Heart left ventricle (tissue), 13 donors: ENCODE data around the gene PHLPP2.

Experiments
- POLR2A ChIP-seq, 2 donors: fragments of 450-650 bp; IDR thresholded peaks; one replicate each; pipeline ENCODE4 v1.6.1; 2017; ENCODE audit warnings: antibody characterized with exemption in 2 of 2, mild to moderate bottlenecking in 2 of 2, moderate library complexity in 2 of 2
- TF ChIP-seq, protein P1 (sequence below), 12 donors: fragments of 200-600 bp; sonication (generic) in 4 of 12; IDR thresholded peaks; one replicate each; pipeline versions ENCODE4 v1.5.0 to v1.8.0; 2018 to 2022; ENCODE audit warnings: antibody characterized with exemption in 12 of 12, mild to moderate bottlenecking in 5 of 12
- donor health status: ischemic (EF 13 %, LVEDD 7.1; RV severe dilation, severe dysfunction).
- donor health status: DM: no; HTN: yes; CAD: no.
- donor health status: DM: no; HTN: no; CAD: no.
- donor health status: ischemic (EF 25% LVEDD 6.9; RV normal size, moderate dysfunction).
- donor health status: ischemic (EF 25% LVEDD 5.7; RV mildly dilated, moderate dysfunction).
- donor health status: ischemic (EF 35%, LVEDD 5.7; RV mildly dilated, moderate dysfunction).
- donor health status: nonischemic (EF 11% LVEDD 7.7; RV severe dilation, severe dysfunction).
- donor health status: DM: yes; HTN: yes; CAD: no.
- donor health status: PGD.
- donor health status: ischemic (EF 29% LVEDD 5.4; RV normal size, mild dysfunction).
- donor health status: nonischemic (EF 23%, LVEDD 6.1; RV moderate dilation, normal function).

DNA sequence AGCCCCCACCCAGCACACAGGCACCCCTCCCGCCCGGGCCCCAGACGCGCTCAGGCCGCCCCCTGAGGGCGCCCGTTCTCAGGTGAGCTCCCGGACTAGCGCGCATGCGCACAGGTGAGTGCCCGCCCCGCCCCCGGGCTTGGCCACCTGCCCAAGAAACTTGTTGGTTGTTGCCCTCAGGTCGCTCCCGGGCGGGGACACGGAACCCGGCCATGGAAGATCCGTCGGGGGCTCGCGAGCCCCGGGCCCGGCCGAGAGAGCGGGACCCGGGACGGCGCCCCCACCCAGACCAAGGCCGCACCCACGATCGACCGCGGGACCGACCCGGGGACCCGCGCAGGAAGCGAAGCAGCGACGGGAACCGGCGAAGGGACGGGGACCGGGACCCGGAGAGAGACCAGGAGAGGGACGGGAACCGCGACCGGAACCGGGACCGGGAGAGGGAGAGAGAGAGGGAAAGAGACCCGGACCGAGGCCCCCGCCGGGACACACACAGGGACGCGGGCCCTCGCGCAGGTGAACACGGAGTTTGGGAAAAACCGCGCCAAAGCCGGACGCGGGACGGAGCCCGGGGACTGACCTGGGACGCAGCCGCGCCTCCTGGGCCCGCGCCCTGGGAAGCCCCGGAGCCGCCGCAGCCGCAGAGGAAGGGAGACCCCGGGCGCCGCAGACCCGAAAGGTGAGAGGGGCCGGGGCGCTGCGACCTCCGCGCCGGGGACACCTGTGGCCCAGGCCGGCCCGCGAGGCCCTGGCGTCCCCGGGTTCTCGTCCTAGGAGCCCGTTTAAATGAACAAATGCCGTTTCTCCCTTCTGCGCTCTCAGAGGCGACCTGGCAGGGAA, 98.3 kb downstream of the PHLPP2 start, which contains the start of gene MARVELD3:
- TF ChIP-seq, protein P1, sequence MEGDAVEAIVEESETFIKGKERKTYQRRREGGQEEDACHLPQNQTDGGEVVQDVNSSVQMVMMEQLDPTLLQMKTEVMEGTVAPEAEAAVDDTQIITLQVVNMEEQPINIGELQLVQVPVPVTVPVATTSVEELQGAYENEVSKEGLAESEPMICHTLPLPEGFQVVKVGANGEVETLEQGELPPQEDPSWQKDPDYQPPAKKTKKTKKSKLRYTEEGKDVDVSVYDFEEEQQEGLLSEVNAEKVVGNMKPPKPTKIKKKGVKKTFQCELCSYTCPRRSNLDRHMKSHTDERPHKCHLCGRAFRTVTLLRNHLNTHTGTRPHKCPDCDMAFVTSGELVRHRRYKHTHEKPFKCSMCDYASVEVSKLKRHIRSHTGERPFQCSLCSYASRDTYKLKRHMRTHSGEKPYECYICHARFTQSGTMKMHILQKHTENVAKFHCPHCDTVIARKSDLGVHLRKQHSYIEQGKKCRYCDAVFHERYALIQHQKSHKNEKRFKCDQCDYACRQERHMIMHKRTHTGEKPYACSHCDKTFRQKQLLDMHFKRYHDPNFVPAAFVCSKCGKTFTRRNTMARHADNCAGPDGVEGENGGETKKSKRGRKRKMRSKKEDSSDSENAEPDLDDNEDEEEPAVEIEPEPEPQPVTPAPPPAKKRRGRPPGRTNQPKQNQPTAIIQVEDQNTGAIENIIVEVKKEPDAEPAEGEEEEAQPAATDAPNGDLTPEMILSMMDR (IDR thresholded peaks at IDR 0.05): no peak
- no peak for TF ChIP-seq POLR2A (IDR thresholded peaks at IDR 0.05)
